HG03108 (cell line): ENCODE data around the gene CHCHD6.
"Not testable (repeated sequence)": the region's sequence is repeated elsewhere in the genome, so short reads cannot be mapped to it uniquely, and the experiment has no call there.

Source experiments
- ATAC-seq: cut with Tn5 transposase; IDR thresholded peaks from one replicate; pipeline ENCODE4 v1.9.1; 2021; ENCODE audit warnings: moderate library complexity; ENCODE audit not compliant: unreplicated experiment

The CHCHD6 gene

DNA sequence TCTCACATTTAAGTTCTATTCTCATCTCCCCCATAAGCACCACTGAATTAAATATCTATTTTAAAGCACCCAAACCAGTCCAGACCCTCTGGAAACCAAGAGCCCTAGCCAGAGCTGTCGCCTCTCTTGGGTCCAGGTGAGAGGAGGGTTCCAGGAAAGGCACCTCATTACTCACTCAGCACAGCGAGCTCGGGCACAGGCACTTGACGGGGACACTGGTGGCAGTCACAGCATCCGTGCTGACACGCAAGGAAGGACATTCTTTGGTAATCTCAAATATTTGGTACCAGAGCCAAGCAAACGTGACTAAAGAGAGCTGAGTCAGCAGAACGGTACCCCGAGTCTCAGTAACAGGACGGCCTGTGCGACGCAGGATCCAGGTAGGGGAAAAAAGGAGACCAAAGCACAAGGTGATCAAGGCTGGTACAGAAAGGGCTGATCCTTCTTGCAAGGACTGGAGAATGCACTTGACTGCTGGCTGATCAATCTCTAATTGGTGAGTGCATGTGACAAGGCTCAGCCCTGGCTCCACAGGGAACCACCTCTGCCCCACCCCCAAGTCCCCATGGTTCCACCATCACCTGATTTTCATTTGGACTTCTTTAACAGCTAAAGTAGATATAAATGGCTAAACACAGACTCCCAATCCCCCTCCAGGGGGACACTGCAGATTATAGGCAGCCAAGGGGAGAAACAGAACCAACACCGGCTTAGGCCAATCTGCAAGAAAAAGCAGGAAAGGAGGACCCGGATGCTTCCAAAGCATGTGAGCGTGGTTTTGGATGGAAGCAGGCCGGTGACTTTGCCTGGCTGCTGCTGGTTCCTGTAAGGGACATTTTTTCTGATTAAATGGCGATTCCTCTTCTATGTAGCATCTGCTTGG is 61.4 kb downstream of the CHCHD6 start:
- no peak for ATAC-seq

DNA sequence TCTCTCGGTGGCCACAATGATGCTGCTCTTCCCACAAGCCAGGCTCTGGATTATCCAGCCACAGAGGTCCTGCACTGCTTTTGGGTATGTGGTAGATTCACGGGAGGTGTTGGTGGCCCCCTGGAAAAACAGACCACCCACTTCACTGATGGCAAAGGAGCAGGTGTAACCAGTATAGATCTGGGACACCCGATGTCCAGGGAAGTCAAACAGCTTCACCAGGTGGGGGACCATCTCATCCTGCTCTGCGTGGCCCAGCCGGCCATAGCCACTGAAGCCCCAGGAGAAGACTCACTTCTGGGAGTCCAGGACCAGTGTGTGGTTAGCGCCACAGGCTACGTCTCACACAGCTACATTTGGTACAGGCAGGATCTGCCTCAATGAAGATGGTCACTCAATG is 62.6 kb downstream of the CHCHD6 start:
- no peak for ATAC-seq

DNA sequence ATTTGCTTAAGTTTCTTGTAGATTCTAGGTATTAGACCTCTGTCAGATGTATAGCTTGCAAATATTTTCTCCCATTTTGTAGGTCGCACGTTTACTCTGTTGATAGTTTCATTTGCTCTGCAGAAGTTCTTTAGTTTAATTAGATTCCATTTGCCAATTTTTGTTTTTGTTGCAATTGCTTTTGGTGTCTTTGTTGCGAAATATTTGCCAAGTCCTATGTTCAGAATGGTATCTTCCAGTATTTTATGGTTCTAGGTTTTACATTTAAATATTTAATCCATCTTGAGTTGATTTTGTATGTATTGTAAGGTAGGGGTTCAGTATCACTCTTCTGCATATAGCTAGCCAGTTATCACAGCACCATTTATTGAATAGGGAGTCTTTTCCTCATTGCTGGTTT is 64.9 kb downstream of the CHCHD6 start:
- ATAC-seq: no peak

DNA sequence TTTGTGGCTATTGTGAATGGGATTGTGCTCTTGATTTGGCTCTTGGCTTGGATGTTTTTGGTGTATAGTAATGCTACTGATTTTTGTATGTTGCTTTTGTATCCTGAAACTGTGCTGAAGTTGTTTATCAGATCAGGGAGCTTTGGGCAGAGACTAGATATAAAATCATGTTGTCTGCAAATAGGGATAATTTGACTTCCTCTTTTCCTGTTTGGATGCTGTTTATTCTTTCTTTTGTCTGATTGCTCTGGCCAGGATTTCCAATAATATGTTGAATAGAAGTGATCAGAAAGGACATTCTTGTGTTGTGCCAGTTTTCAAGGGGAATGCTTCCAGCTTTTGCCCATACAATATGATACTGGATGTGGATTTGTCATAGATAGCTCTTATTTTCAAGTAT is 66.1 kb downstream of the CHCHD6 start:
- ATAC-seq: no peak

DNA sequence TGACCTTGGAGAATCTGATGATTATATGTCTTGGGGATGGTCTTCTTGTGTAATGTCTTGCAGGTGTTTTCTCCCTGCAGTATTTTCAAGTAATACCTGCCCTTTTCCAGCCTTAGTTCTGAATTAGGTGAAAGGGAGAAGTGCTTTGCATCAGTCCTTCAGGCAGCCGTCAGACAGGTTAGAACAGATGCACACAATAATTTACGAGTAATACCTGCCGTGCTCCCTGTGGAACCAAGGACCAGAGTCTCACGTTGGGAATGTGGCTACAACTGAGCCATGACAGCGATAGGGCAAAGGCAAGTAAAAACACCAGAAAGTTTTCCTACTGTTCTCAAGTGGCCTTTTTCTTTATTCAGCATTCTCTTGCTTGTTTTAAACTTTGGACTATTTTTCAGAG is 69.1 kb downstream of the CHCHD6 start:
- ATAC-seq: no peak

DNA sequence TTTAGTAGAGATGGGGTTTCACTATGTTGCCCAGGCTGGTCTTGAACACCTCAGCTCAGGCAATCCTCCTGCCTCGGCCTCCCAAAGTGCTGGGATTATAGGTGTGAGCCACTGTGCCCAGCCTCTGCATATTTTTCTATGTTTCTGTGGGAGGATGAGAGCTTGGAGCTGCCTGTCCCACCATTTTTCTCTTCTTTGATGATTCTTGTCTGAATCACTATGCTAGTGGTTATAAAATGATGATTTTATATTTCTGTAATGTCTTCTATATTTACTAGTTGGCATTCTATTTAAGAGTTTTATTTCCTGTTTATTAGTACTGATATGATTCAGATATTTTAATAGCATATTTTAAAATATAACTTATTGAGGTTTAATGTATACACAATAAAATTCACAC is 69.7 kb downstream of the CHCHD6 start:
- no peak for ATAC-seq

DNA sequence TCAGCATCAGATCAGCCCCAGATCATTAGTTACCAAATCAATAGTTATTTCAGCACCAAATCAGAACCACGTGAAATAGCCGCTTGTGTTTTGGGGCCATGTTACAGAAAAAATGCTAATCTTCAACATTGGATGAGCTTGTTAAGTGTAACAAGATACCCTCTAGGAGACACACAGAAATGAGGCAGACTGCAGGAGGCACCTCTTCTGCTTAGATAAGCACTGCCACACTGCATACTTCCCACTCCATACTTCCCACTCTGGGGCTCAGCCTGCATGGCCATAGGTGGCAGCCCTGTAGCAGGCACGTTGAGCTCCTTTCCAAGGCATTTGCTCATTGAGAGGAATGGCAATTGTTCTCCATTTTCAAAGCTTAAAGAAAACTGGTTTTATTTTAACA is 73.3 kb downstream of the CHCHD6 start:
- no peak for ATAC-seq

DNA sequence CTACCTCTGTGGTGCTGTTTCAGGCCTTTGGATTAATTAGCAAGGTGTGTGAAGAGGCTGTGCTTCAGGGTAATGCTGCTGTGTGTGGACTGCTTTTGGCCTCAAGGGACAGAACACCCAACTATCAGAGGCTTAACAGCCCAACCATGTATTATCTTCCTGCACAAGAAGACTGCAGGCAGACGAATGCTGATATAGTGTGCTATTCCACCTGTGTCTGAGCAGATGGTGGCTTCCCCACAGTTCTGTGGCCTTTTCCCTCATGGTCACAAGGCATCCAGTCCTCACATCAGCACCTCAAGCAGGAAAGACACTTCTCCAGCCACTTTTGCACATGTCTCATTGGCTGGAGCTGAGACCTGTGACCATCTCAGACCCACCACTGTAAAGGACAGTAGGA is 76.6 kb downstream of the CHCHD6 start:
- ATAC-seq: no peak

DNA sequence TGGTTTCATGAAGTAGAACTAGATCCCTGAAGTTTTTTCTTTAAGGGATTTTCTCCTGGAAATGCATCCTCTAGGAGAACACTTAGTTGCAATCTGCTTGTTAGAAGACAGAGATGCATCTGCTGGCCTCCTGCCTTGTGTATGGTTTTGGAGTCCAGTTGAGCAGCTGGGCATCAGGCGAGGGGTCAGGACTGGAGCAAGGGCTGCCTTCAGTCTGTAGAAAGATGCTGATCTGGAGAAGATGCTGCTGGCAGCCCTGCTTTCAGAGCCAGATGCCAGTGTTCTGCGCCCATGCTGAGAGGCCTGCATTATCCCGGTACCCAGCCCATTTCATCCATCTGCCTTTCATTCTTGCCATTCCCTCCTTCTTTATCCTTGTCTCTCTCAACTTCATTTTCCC is 77.4 kb downstream of the CHCHD6 start:
- no peak for ATAC-seq

DNA sequence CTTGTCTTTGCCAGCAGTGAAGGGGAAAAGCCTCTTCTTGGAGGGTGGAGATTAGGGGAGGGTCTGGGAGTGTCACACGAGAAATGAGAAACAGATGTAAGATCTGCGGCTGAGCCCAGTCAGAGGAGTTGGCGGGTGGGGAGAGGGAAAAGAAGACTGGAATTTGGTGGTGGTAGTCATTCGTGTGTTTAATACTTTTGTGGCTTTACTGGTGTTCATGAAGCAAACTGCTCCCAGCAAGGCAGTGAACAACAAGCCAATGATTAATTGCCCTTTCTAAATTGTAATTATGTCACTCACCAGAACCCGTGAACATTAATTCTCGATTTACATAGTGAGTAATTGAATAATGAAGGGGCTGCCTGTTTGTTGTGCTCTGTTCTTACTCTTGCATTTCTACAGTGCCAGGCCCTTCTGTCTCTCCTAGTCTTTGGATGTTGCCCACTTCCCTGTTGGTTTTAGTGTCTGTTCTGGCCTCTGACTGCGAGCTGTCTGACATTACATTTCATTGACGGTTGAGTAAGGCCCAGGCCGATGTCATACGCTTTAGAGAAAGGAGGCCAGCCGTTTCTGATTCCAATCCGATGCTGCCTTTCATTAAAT is 78.0 kb downstream of the CHCHD6 start:
- no peak for ATAC-seq

DNA sequence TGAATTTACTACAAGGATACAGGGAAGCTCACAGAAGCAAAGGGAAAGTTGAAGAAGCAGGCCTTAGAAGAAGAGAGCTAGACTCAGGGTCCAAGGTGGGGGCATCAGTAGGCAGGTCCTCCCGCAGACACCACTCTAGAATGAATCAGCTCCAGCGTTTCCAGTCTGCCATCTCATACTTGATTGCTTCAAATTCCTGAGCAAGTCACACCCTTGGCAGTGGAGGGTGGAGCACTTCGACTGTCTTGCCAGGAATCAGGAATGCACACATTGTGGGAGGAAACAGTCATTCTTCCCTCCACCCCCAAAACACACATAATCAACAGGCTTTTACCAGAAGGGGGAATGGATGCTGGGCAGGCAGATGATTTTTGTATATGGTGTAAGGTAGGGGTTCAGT is 78.5 kb downstream of the CHCHD6 start:
- no peak for ATAC-seq

DNA sequence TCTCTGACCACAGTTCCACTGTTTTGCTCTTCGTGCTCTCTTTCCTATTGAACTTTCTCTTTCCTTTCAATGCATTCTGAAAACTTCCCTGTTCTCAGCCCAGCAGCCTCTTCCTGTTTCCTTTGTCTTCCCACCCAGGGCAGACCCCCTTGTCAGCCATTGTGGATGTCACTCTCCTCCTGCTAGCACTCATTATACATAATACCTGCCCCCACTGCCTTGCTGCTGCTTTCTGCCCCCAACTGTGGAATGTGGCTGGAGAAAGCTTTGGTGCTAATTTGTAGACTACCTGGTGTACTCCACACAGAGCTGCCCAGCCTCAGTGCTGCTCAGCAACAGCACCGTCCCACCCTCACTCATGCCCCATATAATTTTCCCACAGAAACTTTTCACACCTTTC is 80.2 kb downstream of the CHCHD6 start:
- ATAC-seq: no peak

DNA sequence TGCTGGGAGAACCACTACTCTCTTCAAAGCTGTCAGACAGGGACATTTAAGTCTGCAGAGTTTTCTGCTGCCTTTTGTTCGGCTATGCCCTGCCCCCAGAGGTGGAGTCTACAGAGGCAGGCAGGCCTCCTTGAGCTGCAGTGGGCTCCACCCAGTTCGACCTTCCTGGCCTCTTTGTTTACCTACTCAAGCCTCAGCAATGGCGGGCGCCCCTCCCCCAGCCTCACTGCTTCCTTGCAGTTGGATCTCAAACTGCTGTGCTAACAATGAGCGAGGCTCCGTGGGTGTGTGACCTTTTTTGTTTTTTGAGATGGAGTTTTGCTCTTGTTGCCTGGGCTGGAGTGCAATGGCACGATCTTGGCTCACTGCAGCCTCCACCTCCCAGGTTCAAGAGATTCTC is 87.3 kb downstream of the CHCHD6 start:
- not testable (repeated sequence) for ATAC-seq

DNA sequence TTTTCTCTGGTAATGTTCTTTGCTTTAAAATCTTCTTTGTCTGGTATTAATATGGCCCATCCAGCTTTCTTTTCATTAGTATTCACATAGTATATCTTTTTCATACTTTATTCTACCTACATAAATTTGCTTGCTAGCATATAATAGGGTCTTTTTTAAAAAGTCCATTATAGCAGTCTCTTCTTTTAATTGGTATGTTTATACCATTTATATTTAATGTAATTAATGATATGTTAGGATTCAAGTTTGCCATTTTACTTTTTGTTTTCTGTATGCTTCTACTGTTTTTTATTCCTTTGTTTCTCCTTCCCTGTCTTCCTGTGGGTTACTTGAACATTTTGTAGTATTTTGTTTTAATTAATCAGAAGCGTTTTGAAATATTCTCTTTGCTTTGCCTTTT is 89.0 kb downstream of the CHCHD6 start:
- ATAC-seq: no peak

DNA sequence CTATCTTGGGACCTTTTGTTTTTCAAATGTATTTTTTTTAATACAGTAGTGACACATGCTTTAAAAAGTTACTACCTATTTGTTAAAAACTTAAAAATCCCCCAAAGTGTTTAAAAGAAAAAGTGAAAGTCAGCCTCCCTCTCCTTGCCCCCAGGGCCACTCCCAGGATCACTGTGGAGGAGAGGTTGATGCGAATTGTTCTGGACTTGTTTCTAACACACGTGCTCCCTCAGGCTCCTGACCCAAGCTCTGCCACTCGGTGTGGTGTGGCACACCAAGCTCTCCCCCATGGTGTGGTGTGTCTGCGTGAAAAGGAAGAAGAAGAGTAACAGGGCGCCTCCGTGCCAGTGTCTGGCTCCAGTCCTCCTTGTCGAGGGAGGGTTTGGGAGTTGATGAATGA is 93.5 kb downstream of the CHCHD6 start:
- ATAC-seq: no peak

DNA sequence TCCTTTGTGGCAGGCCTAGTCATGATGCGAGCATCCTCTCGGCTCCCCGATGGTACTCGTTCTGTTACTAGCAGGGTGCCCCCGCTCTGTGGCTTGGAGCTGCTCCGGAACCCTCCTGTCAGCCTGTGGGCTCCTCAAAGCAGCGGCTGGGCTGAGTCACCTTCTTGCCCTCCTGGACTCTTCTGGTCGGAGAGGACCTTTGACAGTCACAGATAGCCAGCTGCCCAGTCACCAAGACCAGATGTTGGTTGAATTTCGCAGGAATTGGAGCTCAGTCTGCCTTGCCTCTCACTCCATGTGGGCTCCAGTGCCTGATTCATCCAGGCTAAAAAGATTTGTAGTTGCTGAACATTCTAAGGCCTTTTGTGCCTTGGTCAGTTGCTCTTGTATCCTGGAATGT is 94.5 kb downstream of the CHCHD6 start:
- ATAC-seq: no peak

DNA sequence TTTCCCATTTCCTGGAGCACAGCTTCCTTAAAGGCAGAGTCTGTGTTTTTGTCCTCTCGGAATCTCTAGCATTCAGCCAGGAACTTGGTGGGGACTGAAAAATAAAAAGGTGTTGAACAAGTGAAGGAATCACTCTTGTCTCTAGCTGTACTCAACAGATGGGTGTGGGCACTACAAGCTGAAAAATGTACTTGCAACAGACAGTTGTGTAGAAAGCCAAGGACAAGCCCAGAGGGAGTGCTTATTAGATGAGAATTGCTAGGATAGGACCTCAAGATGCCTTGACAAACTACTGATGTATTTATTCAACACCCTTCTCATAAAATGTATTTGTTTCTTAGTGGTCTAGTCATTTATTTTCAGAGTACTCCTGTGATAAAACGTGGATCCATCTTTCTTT is 95.1 kb downstream of the CHCHD6 start:
- ATAC-seq: no peak

DNA sequence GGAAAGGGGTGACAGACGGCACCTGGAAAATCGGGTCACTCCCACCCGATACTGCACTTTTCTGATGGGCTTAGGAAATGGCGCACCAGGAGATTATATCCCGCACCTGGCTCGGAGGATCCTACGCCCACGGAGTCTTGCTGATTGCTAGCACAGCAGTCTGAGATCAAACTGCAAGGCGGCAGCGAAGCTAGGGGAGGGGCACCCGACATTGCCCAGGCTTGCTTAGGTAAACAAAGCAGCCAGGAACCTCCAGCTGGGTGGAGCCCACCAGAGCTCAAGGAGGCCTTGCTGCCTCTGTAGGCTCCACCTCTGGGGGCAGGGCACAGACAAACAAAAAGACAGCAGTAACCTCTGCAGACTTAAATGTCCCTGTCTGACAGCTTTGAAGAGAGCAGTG is 97.3 kb downstream of the CHCHD6 start:
- not testable (repeated sequence) for ATAC-seq

DNA sequence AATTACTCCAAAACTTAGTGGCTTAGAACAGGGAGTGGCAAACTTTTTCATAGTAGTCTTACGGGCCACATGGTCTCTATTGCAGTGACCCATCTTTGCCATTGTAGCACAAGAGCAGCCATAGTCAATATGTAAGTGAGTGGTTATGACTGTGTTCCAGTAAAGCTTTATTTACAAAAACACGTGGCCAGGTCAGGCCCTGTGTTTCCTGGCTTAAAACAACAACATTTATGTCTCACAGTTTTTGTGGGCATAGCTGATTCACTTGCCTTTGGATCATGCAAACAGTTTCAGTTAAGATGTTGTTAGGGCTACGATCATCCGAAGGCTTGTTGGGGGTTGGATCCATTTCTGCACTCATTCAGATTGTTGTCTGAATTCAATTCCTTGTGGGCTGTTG is 103.8 kb downstream of the CHCHD6 start:
- ATAC-seq: no peak

DNA sequence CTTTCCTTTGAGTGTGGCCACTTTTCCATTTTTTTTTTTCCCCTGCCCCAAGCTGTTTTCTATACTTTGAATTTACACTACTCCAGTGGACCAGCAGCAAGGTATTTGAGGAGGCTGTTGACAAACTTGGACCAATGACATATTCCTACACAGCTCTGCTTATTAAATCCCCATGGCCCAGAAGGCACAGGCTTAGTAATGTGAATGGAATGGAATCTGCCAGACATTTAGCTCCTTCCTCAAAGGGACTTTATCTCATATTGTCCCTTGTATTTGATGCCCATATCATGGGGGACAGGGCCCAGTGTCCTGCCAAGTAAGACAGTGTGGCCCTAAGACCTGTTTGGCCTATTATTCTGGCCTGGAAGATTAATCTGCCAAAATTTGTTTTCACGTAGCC is 107.5 kb downstream of the CHCHD6 start:
- ATAC-seq: no peak

DNA sequence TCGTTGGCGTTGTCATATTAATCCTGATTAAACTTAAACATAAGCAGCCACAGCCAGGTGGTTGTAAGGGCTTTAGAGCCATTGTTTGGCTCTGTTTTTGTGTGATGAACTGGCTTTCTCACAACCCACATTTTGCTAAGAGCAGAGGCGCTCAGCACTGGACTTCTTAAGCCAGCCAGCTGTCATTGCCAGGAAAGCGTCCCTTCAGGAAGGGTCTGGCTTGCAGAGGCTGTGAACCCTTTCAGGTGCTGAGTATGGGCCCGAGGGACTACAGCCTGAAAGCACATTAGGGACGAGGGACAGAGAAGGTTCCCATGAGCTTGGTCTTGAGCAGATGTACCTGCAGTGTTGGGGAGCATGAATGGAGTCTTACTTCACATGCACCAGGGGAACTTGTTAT is 112.3 kb downstream of the CHCHD6 start:
- ATAC-seq: no peak

DNA sequence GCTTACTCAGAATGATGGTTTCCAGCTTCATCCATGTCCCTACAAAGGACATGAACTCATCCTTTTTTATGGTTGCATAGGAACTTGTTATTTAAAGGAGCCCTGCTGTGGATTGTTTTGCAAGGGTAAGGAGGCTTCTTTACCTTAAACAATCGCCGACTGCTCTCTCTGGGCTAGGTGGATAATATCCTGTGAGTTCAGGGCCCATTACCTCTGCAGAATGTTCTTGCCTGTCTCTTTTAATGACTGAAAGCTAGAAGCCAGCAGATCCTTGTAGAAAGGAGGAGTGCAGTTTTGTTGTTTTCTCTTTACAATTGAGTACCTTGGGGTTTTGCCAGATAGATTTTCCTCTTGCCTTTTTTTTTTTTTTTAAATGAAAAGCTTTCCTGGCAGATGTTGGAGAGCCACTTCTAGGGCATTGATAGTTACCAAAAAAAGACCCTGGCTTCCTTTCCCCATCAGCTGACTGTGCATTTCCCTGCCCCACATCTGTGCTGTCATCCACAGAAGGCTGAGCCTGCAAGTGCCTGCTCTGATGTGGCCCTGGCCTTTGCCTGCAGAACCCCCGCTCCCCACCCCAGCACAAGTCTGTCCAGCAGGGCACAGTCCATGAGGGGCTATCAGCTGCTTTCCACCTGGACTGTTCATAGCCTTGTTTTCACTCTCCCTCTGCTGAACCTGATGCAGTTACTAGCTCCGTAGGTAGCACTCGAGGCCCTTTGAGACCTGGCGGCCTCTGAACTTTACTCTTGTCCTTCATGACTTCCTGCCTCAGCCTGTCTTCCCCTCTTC is 113.1 kb downstream of the CHCHD6 start:
- ATAC-seq: no peak
